ENCODE data around the gene ARHGDIG.

Gene ARHGDIG

DNA sequence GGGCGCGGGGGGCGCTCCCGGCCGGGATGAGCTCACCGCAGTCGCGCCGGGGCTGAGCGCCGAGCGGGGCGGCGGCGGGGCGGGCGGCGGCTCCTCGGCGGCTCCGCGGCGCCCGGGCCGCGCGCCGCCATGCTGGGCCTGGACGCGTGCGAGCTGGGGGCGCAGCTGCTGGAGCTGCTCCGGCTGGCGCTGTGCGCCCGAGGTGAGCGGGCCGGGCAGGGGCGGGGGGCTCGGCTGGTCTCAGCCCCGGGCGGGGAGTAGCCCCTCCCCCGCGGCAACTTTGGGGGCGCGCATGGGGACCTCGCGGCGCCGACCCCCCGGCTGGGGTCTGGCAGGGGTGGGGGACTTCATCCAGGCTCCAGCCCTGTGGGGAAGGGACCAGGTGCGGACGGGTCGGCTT, at the start of gene ARHGDIG:
TSS of gene ARHGDIG (plus strand) at position 40 of the 400 bp plus-strand sequence. CDS start at position 130, 90 bp downstream.
- peak within 1 kb of the TSS in 2 of 3 experiments; percentile 56 to 60 for H3K4me3 Mint-ChIP-seq
- peaks cover 49% of the 10 kb centered on the region for H3K27me3 Mint-ChIP-seq (ENCODE audit: low read depth)
- H3K9me3 Mint-ChIP-seq, result no peaks in the 10 kb centered on the region
- no peaks in the 10 kb centered on the region for H3K36me3 Mint-ChIP-seq (ENCODE audit: low read depth)
- no peaks in the 10 kb centered on the region for H3K4me1 Mint-ChIP-seq
- H3K27ac Mint-ChIP-seq, result no peak within 1 kb of the TSS
- no peak for TF ChIP-seq CTCF (IDR thresholded peaks at IDR 0.05; ENCODE audit: unreplicated experiment in 3 of 3)

DNA sequence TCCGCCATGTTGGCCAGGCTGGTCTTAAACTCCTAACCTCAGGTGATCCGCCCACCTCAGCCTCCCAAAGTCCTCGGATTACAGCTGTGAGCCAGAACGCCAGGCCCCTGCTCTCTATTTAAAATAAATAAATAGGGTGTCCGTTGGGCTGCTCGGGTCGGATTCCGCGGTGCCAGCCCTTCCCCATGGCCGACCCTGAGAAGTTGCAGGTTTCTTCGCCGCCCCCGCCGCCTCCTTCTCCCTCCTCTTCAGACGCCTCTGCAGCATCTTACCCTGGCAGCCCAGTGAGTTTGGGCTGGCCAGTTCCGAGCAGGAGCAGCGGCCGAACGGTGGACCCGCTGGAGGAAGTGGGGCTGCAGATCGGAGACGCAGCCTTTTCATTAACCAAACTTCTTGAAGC, 49.4 kb upstream of the ARHGDIG start:
- Mint-ChIP-seq H3K36me3 (ENCODE audit: low read depth) (peaks cover 26% of the 10 kb centered on the region), H3K4me1 (peaks cover 29% of the 10 kb centered on the region), H3K9me3 (no peaks in the 10 kb centered on the region), H3K27me3 (ENCODE audit: low read depth) (no peaks in the 10 kb centered on the region), H3K4me3 (peak overlapping the region; percentile 42 to 70 (median 61)), H3K27ac (no peak overlapping the region)
- no peak for TF ChIP-seq CTCF (IDR thresholded peaks at IDR 0.05; ENCODE audit: unreplicated experiment in 3 of 3)

GRCh38 chr16:234468-235305, 45.7 kb upstream of the ARHGDIG start, which contains the start of gene FAM234A:
Gene FAM234A (plus strand): TSS chr16:234821. CDS start chr16:254414, 19,593 bp downstream.
- peak in 2 of 3 experiments; percentile 52 to 56 for TF ChIP-seq CTCF (IDR thresholded peaks at IDR 0.05; ENCODE audit: unreplicated experiment in 3 of 3)
- H3K4me1 Mint-ChIP-seq, result peaks cover 11% of the 10 kb centered on the region
- peak within 1 kb of the TSS; percentile 88 to 99 (median 99) for H3K27ac Mint-ChIP-seq
- peak within 1 kb of the TSS; percentile 95 to 100 (median 99) for H3K4me3 Mint-ChIP-seq
- no peaks in the 10 kb centered on the region for H3K9me3 Mint-ChIP-seq
- H3K36me3 Mint-ChIP-seq (ENCODE audit: low read depth), result peaks cover 5% of the 10 kb centered on the region
- H3K27me3 Mint-ChIP-seq (ENCODE audit: low read depth), result no peaks in the 10 kb centered on the region

DNA sequence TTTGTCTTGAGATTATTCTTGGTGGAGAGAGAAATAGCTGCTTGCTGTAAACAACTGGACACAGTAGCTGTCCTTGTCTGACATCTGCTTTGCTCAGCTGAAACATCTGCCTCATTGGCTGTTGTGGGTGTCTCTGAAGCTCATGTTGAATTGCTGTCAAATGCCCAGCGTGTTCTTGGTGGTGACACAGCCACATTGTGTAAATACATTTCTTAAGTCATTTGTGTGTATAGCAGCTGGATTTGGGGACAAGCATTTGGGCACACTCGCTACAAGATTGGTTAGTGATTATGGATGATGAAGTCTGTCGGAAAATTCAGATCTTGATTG, 40.5 kb upstream of the ARHGDIG start:
- no peak for TF ChIP-seq CTCF (IDR thresholded peaks at IDR 0.05; ENCODE audit: unreplicated experiment in 3 of 3)
- H3K4me3 Mint-ChIP-seq, result peak overlapping the region in 1 of 3 experiments; percentile 30
- no peaks in the 10 kb centered on the region for H3K9me3 Mint-ChIP-seq
- peak overlapping the region; percentile 71 to 81 (median 75) for H3K27ac Mint-ChIP-seq
- peaks cover 11% of the 10 kb centered on the region for H3K36me3 Mint-ChIP-seq (ENCODE audit: low read depth)
- no peaks in the 10 kb centered on the region for H3K27me3 Mint-ChIP-seq (ENCODE audit: low read depth)
- peaks cover 14% of the 10 kb centered on the region for H3K4me1 Mint-ChIP-seq

- Mint-ChIP-seq H3K27me3 (ENCODE audit: low read depth) (no peaks in the 10 kb centered on the region), H3K4me1 (peaks cover 10% of the 10 kb centered on the region), H3K9me3 (no peaks in the 10 kb centered on the region), H3K27ac (peak overlapping the region in 2 of 3 experiments; percentile 75 to 81), H3K4me3 (no peak overlapping the region), H3K36me3 (ENCODE audit: low read depth) (peaks cover 15% of the 10 kb centered on the region)
- no peak for TF ChIP-seq CTCF (IDR thresholded peaks at IDR 0.05; ENCODE audit: unreplicated experiment in 3 of 3)
These were observed 39.8 kb upstream of the ARHGDIG start for GRCh38 chr16:240559-240958.

- no peak for TF ChIP-seq CTCF (IDR thresholded peaks at IDR 0.05; ENCODE audit: unreplicated experiment in 3 of 3)
- no peak overlapping the region for H3K4me3 Mint-ChIP-seq
- H3K27ac Mint-ChIP-seq, result no peak overlapping the region
- peaks cover 12% of the 10 kb centered on the region for H3K36me3 Mint-ChIP-seq (ENCODE audit: low read depth)
- no peaks in the 10 kb centered on the region for H3K27me3 Mint-ChIP-seq (ENCODE audit: low read depth)
- H3K9me3 Mint-ChIP-seq, result no peaks in the 10 kb centered on the region
- peaks cover 9% of the 10 kb centered on the region for H3K4me1 Mint-ChIP-seq
These were observed 38.1 kb upstream of the ARHGDIG start for GRCh38 chr16:242281-242680.

Data from nephron (organoid).